Mesenchymal stem cell (in vitro differentiated cells and primary cell): Measurements from ENCODE around the gene ETFBKMT.

Source experiments
- DNase-seq: peaks from one replicate; pipeline ENCODE4 v3.0.0-alpha.2; 2013
- H2AFZ ChIP-seq: one replicate; pipeline ENCODE4 v1.6.1; 2013; ENCODE audit warnings: low read depth, mild to moderate bottlenecking, control low read depth, inconsistent platforms, low read length, moderate library complexity
- H2AK5ac ChIP-seq: 2 replicates; pipeline ENCODE4 v1.6.1; 2013; ENCODE audit warnings: low read length, moderate library complexity, mild to moderate bottlenecking, inconsistent platforms; ENCODE audit not compliant: severe bottlenecking
- H2BK120ac ChIP-seq: one replicate; pipeline ENCODE4 v1.6.1; 2013; ENCODE audit warnings: low read depth, mild to moderate bottlenecking, inconsistent platforms, low read length, moderate library complexity
- H2BK12ac ChIP-seq, 2 experiments: one replicate each; pipeline ENCODE4 v1.6.1; 2013; ENCODE audit warnings: inconsistent platforms in 2 of 2, low read length in 2 of 2, mild to moderate bottlenecking in 2 of 2, moderate library complexity in 2 of 2, control low read depth in 1 of 2
- H2BK15ac ChIP-seq: one replicate; pipeline ENCODE4 v1.6.1; 2013; ENCODE audit warnings: mild to moderate bottlenecking, low read depth, inconsistent platforms; ENCODE audit not compliant: poor library complexity, severe bottlenecking
- H2BK5ac ChIP-seq: 2 replicates; pipeline ENCODE4 v1.6.1; 2013; ENCODE audit warnings: low read depth, mild to moderate bottlenecking, low read length, control low read depth, inconsistent platforms; ENCODE audit not compliant: poor library complexity, severe bottlenecking
- H3K14ac ChIP-seq, 2 experiments: one replicate each; pipeline ENCODE4 v1.6.1; 2013; ENCODE audit warnings: inconsistent platforms in 2 of 2, low read length in 2 of 2, control low read depth in 1 of 2, mild to moderate bottlenecking in 1 of 2, moderate library complexity in 1 of 2
- H3K18ac ChIP-seq, 2 experiments: one replicate each; pipeline ENCODE4 v1.6.1; 2013; ENCODE audit warnings: inconsistent platforms in 2 of 2, low read length in 2 of 2, control low read depth in 1 of 2, low read depth in 1 of 2, mild to moderate bottlenecking in 1 of 2
- H3K23ac ChIP-seq, 2 experiments: one replicate each; pipeline ENCODE4 v1.6.1; 2013; ENCODE audit warnings: inconsistent platforms in 2 of 2, low read length in 2 of 2, mild to moderate bottlenecking in 2 of 2, moderate library complexity in 2 of 2, control low read depth in 1 of 2
- H3K27ac ChIP-seq: 2 replicates; pipeline ENCODE4 v1.5.1; 2013; ENCODE audit warnings: mild to moderate bottlenecking, moderate library complexity, low read length, control low read depth, inconsistent platforms; ENCODE audit not compliant: poor library complexity, severe bottlenecking
- H3K27me3 ChIP-seq, 2 experiments: 2 replicates each; pipeline versions ENCODE4 v1.6.1 to v1.7.0; 2013; ENCODE audit warnings: low read length in 2 of 2, mild to moderate bottlenecking in 2 of 2, moderate library complexity in 2 of 2, control low read depth in 1 of 2, inconsistent platforms in 1 of 2; ENCODE audit not compliant: control insufficient read depth in 1 of 2, insufficient read depth in 1 of 2
- H3K36me3 ChIP-seq, 2 experiments: 2 replicates each; pipeline versions ENCODE4 v1.6.1 to v1.7.0; 2013; ENCODE audit warnings: low read length in 2 of 2, control low read depth in 1 of 2, inconsistent platforms in 1 of 2, low read depth in 1 of 2, mild to moderate bottlenecking in 1 of 2; ENCODE audit not compliant: insufficient read depth in 2 of 2, control insufficient read depth in 1 of 2
- H3K4ac ChIP-seq, 2 experiments: one replicate each; pipeline ENCODE4 v1.6.1; 2013; ENCODE audit warnings: inconsistent platforms in 2 of 2, low read length in 2 of 2, mild to moderate bottlenecking in 2 of 2, moderate library complexity in 2 of 2, control low read depth in 1 of 2, low read depth in 1 of 2
- H3K4me1 ChIP-seq: 2 replicates; pipeline ENCODE4 v1.6.1; 2013; ENCODE audit warnings: low read depth, low read length, control low read depth; ENCODE audit not compliant: control insufficient read depth, insufficient read depth
- H3K4me2 ChIP-seq: 2 replicates; pipeline ENCODE4 v1.6.1; 2013; ENCODE audit warnings: low read length, mild to moderate bottlenecking, inconsistent platforms; ENCODE audit not compliant: poor library complexity, severe bottlenecking
- H3K4me3 ChIP-seq, 2 experiments: 2 replicates each; pipeline versions ENCODE4 v1.5.1 to v1.7.0; 2013; ENCODE audit warnings: low read length in 2 of 2, mild to moderate bottlenecking in 2 of 2, control low read depth in 1 of 2, low read depth in 1 of 2; ENCODE audit not compliant: insufficient read depth in 1 of 2
- H3K79me1 ChIP-seq: replicated peaks from 2 replicates; pipeline ENCODE4 v1.6.1; 2013; ENCODE audit warnings: mild to moderate bottlenecking, control low read depth, low read length, inconsistent platforms; ENCODE audit not compliant: poor library complexity, severe bottlenecking
- H3K9ac ChIP-seq: 2 replicates; pipeline ENCODE4 v1.7.0; 2013; ENCODE audit warnings: mild to moderate bottlenecking, low read length, moderate library complexity
- H3K9me3 ChIP-seq: 2 replicates; pipeline ENCODE4 v1.7.0; 2013; ENCODE audit warnings: mild to moderate bottlenecking, low read length; ENCODE audit not compliant: control insufficient read depth
- H4K8ac ChIP-seq: one replicate; pipeline ENCODE4 v1.6.1; 2013; ENCODE audit warnings: inconsistent platforms, mild to moderate bottlenecking, low read length, moderate library complexity
- H4K91ac ChIP-seq: one replicate; pipeline ENCODE4 v1.6.1; 2013; ENCODE audit warnings: mild to moderate bottlenecking, low read length, inconsistent platforms
- WGBS: methylation state at CpG from one replicate; pipeline ENCODE4 v1.1.7; 2013; ENCODE audit warnings: mixed read lengths; 5-methylcytosine and 5-hydroxymethylcytosine counted together

Gene ETFBKMT

GRCh38 chr12:31622038-31622437 is 37.5 kb upstream of the ETFBKMT start:
- Histone ChIP-seq H3K9me3 (no peaks in the 10 kb centered on the region), H3K14ac (no peak overlapping the region), H3K36me3 (peaks cover 0 to 7% of the 10 kb centered on the region in 2 experiments), H2BK12ac (no peak overlapping the region), H3K4me2 (no peak overlapping the region), H2AFZ (no peak overlapping the region), H4K8ac (no peak overlapping the region), H3K27me3 (no peaks in the 10 kb centered on the region), H3K4me3 (no peak overlapping the region), H3K4ac (no peak overlapping the region), H3K27ac (no peak overlapping the region), H2BK15ac (no peak overlapping the region), H3K79me1 (no peaks in the 10 kb centered on the region), H2AK5ac (no peak overlapping the region), H4K91ac (no peak overlapping the region), H2BK120ac (no peak overlapping the region), H3K9ac (no peak overlapping the region), H2BK5ac (no peak overlapping the region), H3K4me1 (no peaks in the 10 kb centered on the region), H3K18ac (no peak overlapping the region), H3K23ac (no peak overlapping the region)
- no peak for DNase-seq
- 100% methylated on average over 3 of the region's 4 CpGs for WGBS

- H3K4me2 ChIP-seq: no peak overlapping the region
- no peak overlapping the region for H3K9ac ChIP-seq
- no peak overlapping the region for H3K23ac ChIP-seq
- H3K14ac ChIP-seq: no peak overlapping the region
- no peak overlapping the region for H3K18ac ChIP-seq
- no peaks in the 10 kb centered on the region for H3K27me3 ChIP-seq
- H3K4me3 ChIP-seq: no peak overlapping the region
- H2BK15ac ChIP-seq: no peak overlapping the region
- no peaks in the 10 kb centered on the region for H3K9me3 ChIP-seq
- no peak overlapping the region for H4K8ac ChIP-seq
- H2BK120ac ChIP-seq: no peak overlapping the region
- H4K91ac ChIP-seq: no peak overlapping the region
- no peak overlapping the region for H3K4ac ChIP-seq
- WGBS: 88% methylated on average over 5 of the region's 7 CpGs
- no peak overlapping the region for H2AFZ ChIP-seq
- H3K36me3 ChIP-seq: peaks cover 0 to 7% of the 10 kb centered on the region in 2 experiments
- H2AK5ac ChIP-seq: no peak overlapping the region
- no peaks in the 10 kb centered on the region for H3K79me1 ChIP-seq
- no peak overlapping the region for H2BK5ac ChIP-seq
- H3K4me1 ChIP-seq: peaks cover 2% of the 10 kb centered on the region
- no peak overlapping the region for H2BK12ac ChIP-seq
- DNase-seq: no peak
- no peak overlapping the region for H3K27ac ChIP-seq
Measured at GRCh38 chr12:31626270-31626995, 33.1 kb upstream of the ETFBKMT start.

- peaks cover 2% of the 10 kb centered on the region for H3K4me1 ChIP-seq
- H2AK5ac ChIP-seq: no peak overlapping the region
- no peak for DNase-seq
- H3K18ac ChIP-seq: no peak overlapping the region
- H3K23ac ChIP-seq: no peak overlapping the region
- H3K14ac ChIP-seq: no peak overlapping the region
- H2BK120ac ChIP-seq: no peak overlapping the region
- H3K27me3 ChIP-seq: no peaks in the 10 kb centered on the region
- no peak overlapping the region for H2BK15ac ChIP-seq
- H3K4ac ChIP-seq: no peak overlapping the region
- no peak overlapping the region for H2AFZ ChIP-seq
- H4K91ac ChIP-seq: no peak overlapping the region
- 96% methylated on average over 5 of the region's 5 CpGs for WGBS
- no peak overlapping the region for H3K9ac ChIP-seq
- no peak overlapping the region for H2BK12ac ChIP-seq
- no peak overlapping the region for H3K27ac ChIP-seq
- no peak overlapping the region for H3K4me3 ChIP-seq
- peaks cover 0 to 7% of the 10 kb centered on the region in 2 experiments for H3K36me3 ChIP-seq
- no peaks in the 10 kb centered on the region for H3K9me3 ChIP-seq
- no peak overlapping the region for H2BK5ac ChIP-seq
- no peak overlapping the region for H4K8ac ChIP-seq
- no peaks in the 10 kb centered on the region for H3K79me1 ChIP-seq
- H3K4me2 ChIP-seq: no peak overlapping the region
Measured at GRCh38 chr12:31627456-31628054, 31.9 kb upstream of the ETFBKMT start.

- Histone ChIP-seq H3K79me1 (no peaks in the 10 kb centered on the region), H2BK5ac (no peak overlapping the region), H3K14ac (no peak overlapping the region), H3K4me1 (peaks cover 2% of the 10 kb centered on the region), H3K9me3 (no peaks in the 10 kb centered on the region), H3K4me3 (peak overlapping the region in 1 of 2 experiments; percentile 50), H2AFZ (no peak overlapping the region), H3K4ac (no peak overlapping the region), H3K23ac (no peak overlapping the region), H2BK120ac (no peak overlapping the region), H3K27me3 (no peaks in the 10 kb centered on the region), H4K8ac (no peak overlapping the region), H3K36me3 (peaks cover 0 to 7% of the 10 kb centered on the region in 2 experiments), H3K4me2 (no peak overlapping the region), H3K9ac (peak overlapping the region; percentile 44), H2BK15ac (no peak overlapping the region), H3K18ac (peak overlapping the region in 1 of 2 experiments; percentile 72), H2BK12ac (no peak overlapping the region), H3K27ac (no peak overlapping the region), H4K91ac (no peak overlapping the region), H2AK5ac (no peak overlapping the region)
- 53% methylated on average over 14 of the region's 16 CpGs for WGBS
- DNase-seq: peak; percentile 63
Measured at GRCh38 chr12:31629756-31630732, 29.4 kb upstream of the ETFBKMT start.
